Activated T-helper 1 cell treated with anti-CD3 and anti-CD28 coated beads, Interleukin-12 subunit alpha, Interleukin-12 subunit beta, Interleukin-2, Interleukin-4 antibody, amounts not matched to agents 30 ng/mL and 10 ng/mL and 1 ng/mL, durations not matched to agents 14 hours and 24 hours and 36 hours (primary cell): ENCODE results near the gene ITGA11. TPM values are rescaled to one million over a fixed set of nuclear protein-coding genes. Genes with fewer than 3 reads are reported as not detected.
A peak's percentile ranks its signal among the peaks of the same experiment; 100 is the strongest.
"Not testable (repeated sequence)": the region's sequence is repeated elsewhere in the genome, so short reads cannot be mapped to it uniquely, and the experiment has no call there.

ENCODE experiments used
- DNase-seq: peaks from one replicate; pipeline ENCODE4 v3.0.0; 2021; ENCODE audit warnings: low spot score
- H3K27ac Mint-ChIP-seq: one replicate; pipeline ENCODE4 v1.8.0; 2021; ENCODE audit warnings: mild to moderate bottlenecking, mixed read lengths
- H3K27me3 Mint-ChIP-seq: one replicate; pipeline ENCODE4 v1.8.0; 2022; ENCODE audit warnings: mild to moderate bottlenecking, moderate library complexity, mixed read lengths; ENCODE audit not compliant: insufficient read depth
- H3K36me3 Mint-ChIP-seq: one replicate; pipeline ENCODE4 v1.8.0; 2021; ENCODE audit warnings: low read depth, mixed read lengths
- H3K4me1 Mint-ChIP-seq: one replicate; pipeline ENCODE4 v1.8.0; 2021; ENCODE audit warnings: low read depth, mixed read lengths
- H3K4me3 Mint-ChIP-seq: one replicate; pipeline ENCODE4 v1.8.0; 2021; ENCODE audit warnings: mild to moderate bottlenecking, moderate library complexity, mixed read lengths
- H3K9me3 Mint-ChIP-seq: one replicate; pipeline ENCODE4 v1.8.0; 2021; ENCODE audit warnings: mixed read lengths
- intact Hi-C: fragments of 100-400 bp; cut with micrococcal nuclease; formaldehyde crosslinking; loops from one replicate; pipeline ENCODE4 v1.15.1; 2024
- total RNA-seq: library from RNA; stranded (reverse); gene quantifications from 2 replicates; pipeline ENCODE4 v1.2.3, GENCODE V29; 2022

Gene ITGA11
- total RNA-seq, 1 donor from 2014 or later: 0.23 TPM

GRCh38 chr15:68401496-68402431 is 30.2 kb downstream of the ITGA11 start:
- no peak for DNase-seq
- no peak overlapping the region for H3K27ac Mint-ChIP-seq
- H3K27me3 Mint-ChIP-seq: peaks cover 1% of the 10 kb centered on the region
- no peaks in the 10 kb centered on the region for H3K4me1 Mint-ChIP-seq
- no peak overlapping the region for H3K4me3 Mint-ChIP-seq
- intact Hi-C loops: loop anchor here (5.0 kb wide), 1 partner anchor 126 kb away; no protein-coding TSS in a partner anchor
- H3K9me3 Mint-ChIP-seq: no peaks in the 10 kb centered on the region
- H3K36me3 Mint-ChIP-seq: no peaks in the 10 kb centered on the region

- Mint-ChIP-seq H3K36me3 (no peaks in the 10 kb centered on the region), H3K4me3 (no peak overlapping the region)
- intact Hi-C loops: loop anchor here (5.0 kb wide), 1 partner anchor 127 kb away; no protein-coding TSS in a partner anchor
These were observed 31.9 kb downstream of the ITGA11 start for GRCh38 chr15:68400066-68400456.

GRCh38 chr15:68399096-68400065 is 32.6 kb downstream of the ITGA11 start:
- H3K27me3 Mint-ChIP-seq: peaks cover 11% of the 10 kb centered on the region
- intact Hi-C loops: loop anchor here (5.0 kb wide), 1 partner anchor 128 kb away; no protein-coding TSS in a partner anchor
- no peak for DNase-seq
- H3K36me3 Mint-ChIP-seq: no peaks in the 10 kb centered on the region
- H3K27ac Mint-ChIP-seq: no peak overlapping the region
- no peaks in the 10 kb centered on the region for H3K4me1 Mint-ChIP-seq
- no peaks in the 10 kb centered on the region for H3K9me3 Mint-ChIP-seq
- H3K4me3 Mint-ChIP-seq: no peak overlapping the region

More at GRCh38 chr15:68400066-68400456, 31.9 kb downstream of the ITGA11 start:
- no peak overlapping the region for H3K27ac Mint-ChIP-seq
- DNase-seq: no peak
- peaks cover 5% of the 10 kb centered on the region for H3K27me3 Mint-ChIP-seq
- H3K4me1 Mint-ChIP-seq: no peaks in the 10 kb centered on the region
- no peaks in the 10 kb centered on the region for H3K9me3 Mint-ChIP-seq

GRCh38 chr15:68397999-68398398 is 34.0 kb downstream of the ITGA11 start:
- H3K9me3 Mint-ChIP-seq, DNase-seq, H3K4me3 Mint-ChIP-seq, H3K4me1 Mint-ChIP-seq, intact Hi-C loops, H3K36me3 Mint-ChIP-seq, H3K27ac Mint-ChIP-seq: not testable (repeated sequence)
- peaks cover 19% of the 10 kb centered on the region for H3K27me3 Mint-ChIP-seq

GRCh38 chr15:68396068-68396467 is 35.9 kb downstream of the ITGA11 start:
- DNase-seq: no peak
- H3K4me3 Mint-ChIP-seq: no peak overlapping the region
- intact Hi-C loops: no loop called here
- no peaks in the 10 kb centered on the region for H3K9me3 Mint-ChIP-seq
- H3K36me3 Mint-ChIP-seq: no peaks in the 10 kb centered on the region
- peaks cover 24% of the 10 kb centered on the region for H3K27me3 Mint-ChIP-seq
- no peaks in the 10 kb centered on the region for H3K4me1 Mint-ChIP-seq
- H3K27ac Mint-ChIP-seq: no peak overlapping the region

- intact Hi-C loops: no loop called here
- no peaks in the 10 kb centered on the region for H3K9me3 Mint-ChIP-seq
- no peaks in the 10 kb centered on the region for H3K36me3 Mint-ChIP-seq
- no peak overlapping the region for H3K4me3 Mint-ChIP-seq
- peaks cover 29% of the 10 kb centered on the region for H3K27me3 Mint-ChIP-seq
- H3K27ac Mint-ChIP-seq: no peak overlapping the region
- no peak for DNase-seq
- peaks cover 14% of the 10 kb centered on the region for H3K4me1 Mint-ChIP-seq
These were observed 40.8 kb downstream of the ITGA11 start for GRCh38 chr15:68391121-68391520.

GRCh38 chr15:68389936-68390817 is 41.8 kb downstream of the ITGA11 start:
- H3K4me1 Mint-ChIP-seq: peaks cover 14% of the 10 kb centered on the region
- H3K4me3 Mint-ChIP-seq: no peak overlapping the region
- H3K36me3 Mint-ChIP-seq: no peaks in the 10 kb centered on the region
- H3K27me3 Mint-ChIP-seq: peaks cover 25% of the 10 kb centered on the region
- no peaks in the 10 kb centered on the region for H3K9me3 Mint-ChIP-seq
- no peak overlapping the region for H3K27ac Mint-ChIP-seq
- intact Hi-C loops: no loop called here
- peak; percentile 16 for DNase-seq

- Mint-ChIP-seq H3K27me3 (peaks cover 18% of the 10 kb centered on the region), H3K4me1 (peaks cover 14% of the 10 kb centered on the region), H3K27ac (no peak overlapping the region), H3K9me3 (no peaks in the 10 kb centered on the region), H3K4me3 (no peak overlapping the region), H3K36me3 (no peaks in the 10 kb centered on the region)
- no peak for DNase-seq
- intact Hi-C loops: no loop called here
These were observed 42.7 kb downstream of the ITGA11 start for GRCh38 chr15:68389041-68389930.

- H3K36me3 Mint-ChIP-seq: no peaks in the 10 kb centered on the region
- H3K9me3 Mint-ChIP-seq: no peaks in the 10 kb centered on the region
- no peak for DNase-seq
- no peak overlapping the region for H3K27ac Mint-ChIP-seq
- no peak overlapping the region for H3K4me3 Mint-ChIP-seq
- intact Hi-C loops: no loop called here
- H3K4me1 Mint-ChIP-seq: peaks cover 17% of the 10 kb centered on the region
- H3K27me3 Mint-ChIP-seq: peaks cover 8% of the 10 kb centered on the region
These were observed 44.4 kb downstream of the ITGA11 start for GRCh38 chr15:68387381-68388143.

GRCh38 chr15:68386587-68387288 is 45.2 kb downstream of the ITGA11 start:
- Mint-ChIP-seq H3K4me3 (no peak overlapping the region), H3K9me3 (no peaks in the 10 kb centered on the region), H3K36me3 (no peaks in the 10 kb centered on the region), H3K27me3 (peaks cover 8% of the 10 kb centered on the region), H3K27ac (no peak overlapping the region), H3K4me1 (peaks cover 17% of the 10 kb centered on the region)
- intact Hi-C loops: no loop called here
- no peak for DNase-seq
